Measurements from ENCODE around the gene NDUFB6. TPM values are rescaled to one million over a fixed set of nuclear protein-coding genes. Genes with fewer than 3 reads are reported as not detected.

Gene NDUFB6
- polyA plus RNA-seq, 1 donor from 2014 or later, result 148 TPM

- TF ChIP-seq REST (IDR thresholded peaks at IDR 0.05; ENCODE audit: borderline replicate concordance) (no peak), TAF1 (IDR thresholded peaks at IDR 0.05; ENCODE audit: low read depth) (no peak), SMC3 (conservative IDR thresholded peaks at IDR 0.05; ENCODE audit: poor library complexity) (no peak), POLR2AphosphoS5 (IDR thresholded peaks at IDR 0.05) (no peak), EZH2 (IDR thresholded peaks at IDR 0.05; ENCODE audit: borderline replicate concordance, insufficient read depth, low read length, poor library complexity, severe bottlenecking) (no peak), EP300 (conservative IDR thresholded peaks at IDR 0.05; ENCODE audit: poor library complexity, severe bottlenecking) (no peak), RAD21 (conservative IDR thresholded peaks at IDR 0.05) (no peak), CTCF (IDR thresholded peaks at IDR 0.05; ENCODE audit: poor library complexity, severe bottlenecking) (no peak), MXI1 (conservative IDR thresholded peaks at IDR 0.05; ENCODE audit: poor library complexity, severe bottlenecking) (no peak)
Measured at GRCh38 chr9:32577316-32577715, 4.4 kb upstream of the NDUFB6 start.

DNA sequence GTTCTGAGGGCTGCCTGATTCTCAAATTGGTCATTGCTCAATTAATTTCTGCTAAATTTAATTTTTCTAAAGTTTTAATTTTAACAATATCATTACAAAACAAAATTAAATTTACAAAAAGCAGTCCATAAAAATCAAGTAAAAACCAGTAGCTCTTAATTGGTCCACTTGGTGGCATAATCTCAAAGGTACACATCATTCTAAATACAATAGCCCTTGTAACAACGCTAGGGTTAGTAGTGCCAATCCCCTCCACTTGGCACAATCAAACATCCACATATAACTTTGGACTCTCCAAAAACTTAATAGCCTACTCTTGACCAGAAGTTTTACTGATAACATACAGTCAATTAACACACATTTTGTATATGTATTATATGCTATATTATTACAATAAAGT lies 1.9 kb upstream of the NDUFB6 start:
- no peak overlapping the region for H3K27ac ChIP-seq (ENCODE audit: low read length)
- H3K9ac ChIP-seq (ENCODE audit: low read length), result no peak overlapping the region
- peaks cover 5% of the 10 kb centered on the region for H3F3A ChIP-seq (ENCODE audit: insufficient read depth, low read length, poor library complexity, severe bottlenecking)
- no peaks in the 10 kb centered on the region for H3K9me2 ChIP-seq (ENCODE audit: insufficient read depth, low read length)
- H3K27me3 ChIP-seq (ENCODE audit: insufficient read depth, low read depth, low read length), result no peaks in the 10 kb centered on the region
- H3K9me3 ChIP-seq (ENCODE audit: low read length), result no peaks in the 10 kb centered on the region
- H3K4me3 ChIP-seq (ENCODE audit: low read length), result no peak overlapping the region
- no peak overlapping the region for H2AFZ ChIP-seq (ENCODE audit: low read depth, low read length)
- no peaks in the 10 kb centered on the region for H4K20me1 ChIP-seq (ENCODE audit: insufficient read depth)
- H3K79me2 ChIP-seq (replicated peaks; ENCODE audit: insufficient read depth, low read length), result peaks cover 22% of the 10 kb centered on the region
- H3K36me3 ChIP-seq (ENCODE audit: insufficient read depth, low read length), result no peaks in the 10 kb centered on the region
- TF ChIP-seq POLR2AphosphoS5 (IDR thresholded peaks at IDR 0.05) (no peak), EZH2 (IDR thresholded peaks at IDR 0.05; ENCODE audit: borderline replicate concordance, insufficient read depth, low read length, poor library complexity, severe bottlenecking) (no peak), RAD21 (conservative IDR thresholded peaks at IDR 0.05) (no peak), TAF1 (IDR thresholded peaks at IDR 0.05; ENCODE audit: low read depth) (no peak), MXI1 (conservative IDR thresholded peaks at IDR 0.05; ENCODE audit: poor library complexity, severe bottlenecking) (no peak), SMC3 (conservative IDR thresholded peaks at IDR 0.05; ENCODE audit: poor library complexity) (no peak), REST (IDR thresholded peaks at IDR 0.05; ENCODE audit: borderline replicate concordance) (no peak), EP300 (conservative IDR thresholded peaks at IDR 0.05; ENCODE audit: poor library complexity, severe bottlenecking) (no peak)
- H3K4me2 ChIP-seq (ENCODE audit: low read length), result no peak overlapping the region

More at GRCh38 chr9:32577316-32577715, 4.4 kb upstream of the NDUFB6 start:
- H2AFZ ChIP-seq (ENCODE audit: low read depth, low read length), result no peak overlapping the region
- H4K20me1 ChIP-seq (ENCODE audit: insufficient read depth), result no peaks in the 10 kb centered on the region
- no peak overlapping the region for H3K9ac ChIP-seq (ENCODE audit: low read length)
- H3K9me3 ChIP-seq (ENCODE audit: low read length), result no peaks in the 10 kb centered on the region
- H3K27ac ChIP-seq (ENCODE audit: low read length), result no peak overlapping the region
- H3K79me2 ChIP-seq (replicated peaks; ENCODE audit: insufficient read depth, low read length), result no peaks in the 10 kb centered on the region
- no peaks in the 10 kb centered on the region for H3K36me3 ChIP-seq (ENCODE audit: insufficient read depth, low read length)
- no peak overlapping the region for H3K4me3 ChIP-seq (ENCODE audit: low read length)
- H3K27me3 ChIP-seq (ENCODE audit: insufficient read depth, low read depth, low read length), result no peaks in the 10 kb centered on the region
- H3F3A ChIP-seq (ENCODE audit: insufficient read depth, low read length, poor library complexity, severe bottlenecking), result peaks cover 5% of the 10 kb centered on the region
- no peaks in the 10 kb centered on the region for H3K9me2 ChIP-seq (ENCODE audit: insufficient read depth, low read length)
- no peak overlapping the region for H3K4me2 ChIP-seq (ENCODE audit: low read length)
